HFF-Myc (cell line): ENCODE data around the gene PTPN21.

ENCODE experiments used
- DNase-seq: peaks from one replicate; pipeline ENCODE4 v3.0.0-alpha.2; 2011; ENCODE audit warnings: low read depth; ENCODE audit errors: extremely low read depth
- H3K4me3 ChIP-seq: replicated peaks from 2 replicates; pipeline ENCODE4 v1.5.1; 2011; ENCODE audit warnings: low read depth, mild to moderate bottlenecking, control low read depth, low read length
- CTCF ChIP-seq: IDR thresholded peaks from 2 replicates; pipeline ENCODE4 v1.5.1; 2012; ENCODE audit warnings: mild to moderate bottlenecking, low read depth, low read length, control low read depth; ENCODE audit errors: missing control alignments

PTPN21 gene

GRCh38 chr14:88554457-88555286, at the start of gene PTPN21:
TSS of gene PTPN21 (minus strand) at chr14:88555007. CDS start at chr14:88550417, 4,590 bp downstream.
- no peak for TF ChIP-seq CTCF
- H3K4me3 ChIP-seq: peak within 1 kb of the TSS; percentile 87
- no peak for DNase-seq

- no peak overlapping the region for H3K4me3 ChIP-seq
- DNase-seq: no peak
- TF ChIP-seq CTCF: no peak
Observed at GRCh38 chr14:88604212-88604611, 49.4 kb upstream of the PTPN21 start.

- no peak overlapping the region for H3K4me3 ChIP-seq
- no peak for DNase-seq
- no peak for TF ChIP-seq CTCF
Observed at GRCh38 chr14:88599761-88600439, 45.1 kb upstream of the PTPN21 start.

- TF ChIP-seq CTCF: no peak
- DNase-seq: no peak
- no peak overlapping the region for H3K4me3 ChIP-seq
Observed at GRCh38 chr14:88599326-88599725, 44.5 kb upstream of the PTPN21 start.

- DNase-seq: no peak
- no peak for TF ChIP-seq CTCF
- H3K4me3 ChIP-seq: no peak overlapping the region
Observed at GRCh38 chr14:88598097-88598675, 43.4 kb upstream of the PTPN21 start.

GRCh38 chr14:88597601-88598000, 42.8 kb upstream of the PTPN21 start:
- TF ChIP-seq CTCF: no peak
- no peak overlapping the region for H3K4me3 ChIP-seq
- DNase-seq: no peak
